NB4 (cell line): ENCODE measurements around the gene GPLD1.

Experiments used
- CTCF ChIP-seq: IDR thresholded peaks from one replicate; pipeline ENCODE4 v1.5.1; 2012; ENCODE audit warnings: low read depth, low read length
- MAX ChIP-seq: IDR thresholded peaks from 2 replicates; pipeline ENCODE4 v1.6.1; 2011; ENCODE audit warnings: low read depth, low read length
- POLR2A ChIP-seq: IDR thresholded peaks from 2 replicates; pipeline ENCODE4 v1.6.1; 2011; ENCODE audit warnings: mild to moderate bottlenecking; ENCODE audit not compliant: insufficient read length; ENCODE audit errors: extremely low read depth

- TF ChIP-seq CTCF = no peak
- TF ChIP-seq MAX = no peak
- TF ChIP-seq POLR2A = no peak
Measured at GRCh38 chr6:24469811-24470210, 19.6 kb downstream of the GPLD1 start.
